Measurements from ENCODE around the gene C9orf78. TPM values are rescaled to one million over a fixed set of nuclear protein-coding genes. Genes with fewer than 3 reads are reported as not detected.
A peak's percentile ranks its signal among the peaks of the same experiment; 100 is the strongest.

C9orf78 gene
- total RNA-seq, 6 experiments from 2014 or later: 25.2 to 39.8 (median 33.5) TPM

DNA sequence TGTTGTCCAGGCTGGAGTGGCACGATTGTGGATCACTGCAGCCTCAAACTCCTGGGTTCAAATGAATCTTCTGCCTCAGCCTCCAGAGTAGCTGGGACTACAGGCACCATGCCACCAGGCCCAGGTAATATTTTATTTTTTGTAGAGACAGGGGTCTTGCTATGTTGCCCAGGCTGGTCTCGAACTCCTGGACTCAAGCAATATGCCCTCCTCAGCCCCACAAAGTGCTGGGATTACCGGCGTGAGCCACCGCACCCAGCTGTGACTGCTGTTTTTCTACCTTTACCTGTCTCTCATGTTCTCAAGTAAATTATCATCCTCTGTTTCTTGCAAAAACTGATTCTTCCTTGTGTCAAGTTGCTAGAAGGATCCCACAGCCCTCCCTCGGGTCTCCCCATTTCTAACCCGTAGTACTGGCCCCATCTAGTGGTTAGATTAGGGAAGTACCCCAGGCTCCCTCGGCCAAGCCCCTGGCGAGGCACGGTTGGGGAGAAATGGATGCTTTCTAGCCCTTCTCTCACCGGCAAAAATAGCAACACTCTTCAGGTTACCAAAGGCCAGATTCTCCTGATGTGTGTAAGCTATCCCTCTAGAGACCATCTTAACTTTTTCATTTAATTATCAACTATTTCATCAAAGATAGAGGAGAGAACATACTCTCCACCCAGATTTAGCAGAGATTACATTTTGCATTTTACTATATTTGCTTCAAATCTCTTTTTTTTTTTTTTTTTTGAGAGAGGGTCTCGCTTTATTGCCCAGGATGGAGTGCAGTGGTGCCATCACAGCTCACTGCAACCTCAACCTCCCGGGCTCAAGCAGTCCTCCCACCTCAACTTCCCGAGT is 51.3 kb downstream of the C9orf78 start:
- WGBS (ENCODE audit: insufficient coverage, low coverage, low lambda C conversion rate, missing lambda C conversion rate): 28% methylated on average over 14 of the region's 14 CpGs
- ATAC-seq (peak; percentile 96 to 100 (median 96)), DNase-seq (peak in 2 of 3 donors; percentile 51 to 66)
- Histone ChIP-seq H3K4me1 (no peaks in the 10 kb centered on the region), H3K27me3 (no peaks in the 10 kb centered on the region), H3K36me3 (no peaks in the 10 kb centered on the region), H3K9me3 (no peaks in the 10 kb centered on the region), H3K4me3 (no peak overlapping the region), H3K27ac (no peak overlapping the region)
- intact Hi-C loops (cut with DNase I): loop anchor here (5.0 to 10.0 kb wide), 2 partner anchors 41 to 139 kb away; partner anchors contain the start of gene ASB6 (in 2 of the 2)
- TF ChIP-seq POLR2A (IDR thresholded peaks at IDR 0.05): no peak
- TF ChIP-seq, protein P1, sequence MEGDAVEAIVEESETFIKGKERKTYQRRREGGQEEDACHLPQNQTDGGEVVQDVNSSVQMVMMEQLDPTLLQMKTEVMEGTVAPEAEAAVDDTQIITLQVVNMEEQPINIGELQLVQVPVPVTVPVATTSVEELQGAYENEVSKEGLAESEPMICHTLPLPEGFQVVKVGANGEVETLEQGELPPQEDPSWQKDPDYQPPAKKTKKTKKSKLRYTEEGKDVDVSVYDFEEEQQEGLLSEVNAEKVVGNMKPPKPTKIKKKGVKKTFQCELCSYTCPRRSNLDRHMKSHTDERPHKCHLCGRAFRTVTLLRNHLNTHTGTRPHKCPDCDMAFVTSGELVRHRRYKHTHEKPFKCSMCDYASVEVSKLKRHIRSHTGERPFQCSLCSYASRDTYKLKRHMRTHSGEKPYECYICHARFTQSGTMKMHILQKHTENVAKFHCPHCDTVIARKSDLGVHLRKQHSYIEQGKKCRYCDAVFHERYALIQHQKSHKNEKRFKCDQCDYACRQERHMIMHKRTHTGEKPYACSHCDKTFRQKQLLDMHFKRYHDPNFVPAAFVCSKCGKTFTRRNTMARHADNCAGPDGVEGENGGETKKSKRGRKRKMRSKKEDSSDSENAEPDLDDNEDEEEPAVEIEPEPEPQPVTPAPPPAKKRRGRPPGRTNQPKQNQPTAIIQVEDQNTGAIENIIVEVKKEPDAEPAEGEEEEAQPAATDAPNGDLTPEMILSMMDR (IDR thresholded peaks at IDR 0.05): peak; percentile 89 to 94 (median 92)

DNA sequence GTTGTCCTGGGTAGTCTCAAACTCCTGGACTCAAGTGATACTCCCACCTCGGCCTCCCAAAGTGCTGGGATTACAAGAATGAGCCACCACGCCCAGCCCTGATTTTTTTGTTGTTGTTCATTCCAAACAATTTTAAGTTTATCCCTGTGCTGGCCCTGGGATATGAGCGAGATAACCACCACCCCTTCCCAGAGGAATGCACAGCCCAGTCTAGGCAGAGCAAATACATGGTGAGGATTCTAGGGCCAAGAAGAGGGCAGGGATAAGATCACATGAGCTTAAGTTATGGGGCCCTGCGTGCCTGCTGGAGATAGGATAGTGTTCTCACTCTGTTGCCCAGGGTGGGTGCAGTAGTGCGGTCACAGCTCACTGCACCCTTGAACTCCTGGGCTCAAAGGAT is 53.1 kb downstream of the C9orf78 start:
- DNase-seq: no peak
- Histone ChIP-seq H3K9me3 (no peaks in the 10 kb centered on the region), H3K36me3 (no peaks in the 10 kb centered on the region), H3K4me1 (no peaks in the 10 kb centered on the region), H3K4me3 (no peak overlapping the region), H3K27me3 (no peaks in the 10 kb centered on the region), H3K27ac (no peak overlapping the region)
- TF ChIP-seq, protein P1 (IDR thresholded peaks at IDR 0.05): no peak
- TF ChIP-seq POLR2A (IDR thresholded peaks at IDR 0.05): no peak
- intact Hi-C loops (cut with DNase I): loop anchor here (5.0 to 10.0 kb wide), 2 partner anchors 40 to 137 kb away; partner anchors contain the start of gene ASB6 (in 2 of the 2)
- ATAC-seq: no peak
- WGBS (ENCODE audit: insufficient coverage, low coverage, low lambda C conversion rate, missing lambda C conversion rate): 61% methylated on average over 5 of the region's 5 CpGs

DNA sequence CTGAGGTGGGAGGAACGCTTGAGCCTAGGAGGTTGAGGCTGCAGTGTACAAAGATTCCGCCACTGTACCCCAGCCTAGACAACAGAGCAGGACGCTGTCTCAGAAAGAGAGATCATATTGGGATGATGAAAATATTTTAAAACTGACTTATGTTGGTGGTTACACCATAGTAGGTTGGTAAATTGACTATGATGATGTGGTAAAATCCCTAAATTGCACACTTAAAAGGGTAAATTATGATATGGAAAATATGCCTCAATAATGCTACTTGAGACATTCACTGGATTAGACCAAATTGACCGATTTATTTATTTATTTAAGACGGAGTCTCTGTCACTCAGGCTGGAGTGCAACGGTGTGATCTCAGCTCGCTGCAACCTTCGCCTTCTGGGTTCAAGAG is 53.9 kb downstream of the C9orf78 start:
- no peak overlapping the region for H3K27ac ChIP-seq
- no peaks in the 10 kb centered on the region for H3K36me3 ChIP-seq
- no peak for DNase-seq
- 58% methylated on average over 8 of the region's 8 CpGs for WGBS (ENCODE audit: insufficient coverage, low coverage, low lambda C conversion rate, missing lambda C conversion rate)
- H3K4me1 ChIP-seq: no peaks in the 10 kb centered on the region
- no peaks in the 10 kb centered on the region for H3K27me3 ChIP-seq
- H3K9me3 ChIP-seq: no peaks in the 10 kb centered on the region
- intact Hi-C loops (cut with DNase I): loop anchor here (5.0 to 10.0 kb wide), 2 partner anchors 39 to 136 kb away; partner anchors contain the start of gene ASB6 (in 2 of the 2)
- TF ChIP-seq POLR2A (IDR thresholded peaks at IDR 0.05): no peak
- no peak for ATAC-seq
- H3K4me3 ChIP-seq: no peak overlapping the region

DNA sequence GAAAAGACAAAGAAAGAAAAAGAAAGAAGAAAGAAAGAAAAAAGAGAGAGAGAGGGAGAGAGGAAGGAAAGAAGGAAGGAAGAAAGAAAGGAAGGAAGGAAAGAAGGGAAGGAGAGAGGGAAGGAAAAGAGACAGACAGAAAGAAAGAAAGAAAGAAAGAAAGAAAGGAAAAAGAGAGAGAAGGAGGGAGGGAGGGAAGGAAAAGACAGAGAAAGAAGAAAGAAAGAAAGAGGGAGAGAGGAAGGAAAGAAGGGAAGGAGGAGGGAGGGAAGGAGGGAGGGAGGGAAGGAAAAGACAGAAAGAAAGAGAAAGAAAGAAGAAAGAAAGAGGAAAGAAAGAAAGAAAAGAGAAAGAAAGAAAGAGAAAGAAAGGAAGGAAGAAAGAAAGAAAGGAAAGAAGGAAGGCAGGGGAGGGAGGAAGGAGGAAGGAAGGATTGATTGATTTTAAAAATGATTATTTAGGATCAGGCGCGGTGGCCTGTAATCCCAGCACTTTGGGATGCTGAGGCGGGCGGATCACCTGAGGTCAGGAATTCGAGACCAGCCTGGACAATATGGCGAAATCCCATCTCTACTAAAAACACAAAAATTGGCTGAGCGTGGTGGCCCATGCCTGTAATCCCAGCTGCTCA is 55.4 kb downstream of the C9orf78 start:
- 81% methylated on average over 7 of the region's 7 CpGs for WGBS (ENCODE audit: insufficient coverage, low coverage, low lambda C conversion rate, missing lambda C conversion rate)
- intact Hi-C loops (cut with DNase I): loop anchor here (5.0 to 10.0 kb wide), 3 partner anchors 37 to 645 kb away; partner anchors contain the start of gene ASB6 (in 2 of the 2)
- TF ChIP-seq, protein P1 (IDR thresholded peaks at IDR 0.05): no peak
- no peak for TF ChIP-seq POLR2A (IDR thresholded peaks at IDR 0.05)

More for the DNA sequence above, 55.4 kb downstream of the C9orf78 start:
- no peaks in the 10 kb centered on the region for H3K27me3 ChIP-seq
- H3K27ac ChIP-seq: no peak overlapping the region
- no peak overlapping the region for H3K4me3 ChIP-seq
- ATAC-seq (no peak), DNase-seq (no peak)
- no peaks in the 10 kb centered on the region for H3K4me1 ChIP-seq
- H3K36me3 ChIP-seq: no peaks in the 10 kb centered on the region
- no peaks in the 10 kb centered on the region for H3K9me3 ChIP-seq
